HG03139 (cell line): Measurements from ENCODE around the gene TAF3.
"Not testable (repeated sequence)": the region's sequence is repeated elsewhere in the genome, so short reads cannot be mapped to it uniquely, and the experiment has no call there.

ENCODE experiments used
- ATAC-seq: cut with Tn5 transposase; IDR thresholded peaks from one replicate; pipeline ENCODE4 v1.9.1; 2021; ENCODE audit not compliant: unreplicated experiment

TAF3 gene

DNA sequence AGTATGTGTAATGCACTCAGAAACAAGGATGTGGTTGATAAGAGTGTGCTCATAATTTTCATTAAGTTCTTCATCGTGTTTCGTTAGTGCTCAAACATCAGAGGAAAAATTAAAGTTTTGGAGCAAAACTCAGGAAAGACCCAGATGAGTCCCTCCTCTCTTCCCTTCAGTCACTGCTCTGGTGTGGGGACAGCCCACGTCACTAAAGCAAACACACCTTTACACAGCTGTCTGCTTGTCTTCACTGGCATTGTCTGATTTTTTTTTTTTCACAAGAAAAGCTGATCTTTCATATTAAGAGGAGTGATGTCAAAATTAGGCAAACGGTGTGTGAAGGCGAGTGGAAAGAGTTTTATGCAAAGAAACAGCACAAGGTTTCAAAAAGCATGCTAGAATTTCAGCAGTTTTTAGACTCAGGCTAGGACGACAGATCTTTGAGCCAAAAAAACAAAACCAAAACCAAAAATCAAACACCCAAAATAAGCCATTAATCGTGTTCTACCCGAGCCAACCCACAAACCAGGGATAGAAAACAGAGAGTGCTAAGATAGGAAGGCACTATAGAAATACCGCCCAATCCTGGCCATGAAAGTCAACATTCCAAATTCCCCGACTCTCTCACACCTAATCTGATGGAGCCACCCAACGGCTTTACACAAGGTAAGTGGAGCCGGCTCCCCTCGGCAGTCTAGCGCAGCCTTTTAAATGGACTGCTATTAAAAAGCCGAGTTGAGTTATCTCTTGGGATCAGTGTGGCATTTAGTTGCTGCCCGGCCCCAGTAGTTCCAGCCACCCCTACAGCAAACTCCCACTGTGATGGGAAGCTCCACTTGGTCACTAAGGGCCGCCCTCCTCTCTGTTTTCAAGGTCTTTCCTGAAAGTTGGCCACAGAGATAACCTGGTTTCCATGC is 208.3 kb downstream of the TAF3 start:
- no peak for ATAC-seq

DNA sequence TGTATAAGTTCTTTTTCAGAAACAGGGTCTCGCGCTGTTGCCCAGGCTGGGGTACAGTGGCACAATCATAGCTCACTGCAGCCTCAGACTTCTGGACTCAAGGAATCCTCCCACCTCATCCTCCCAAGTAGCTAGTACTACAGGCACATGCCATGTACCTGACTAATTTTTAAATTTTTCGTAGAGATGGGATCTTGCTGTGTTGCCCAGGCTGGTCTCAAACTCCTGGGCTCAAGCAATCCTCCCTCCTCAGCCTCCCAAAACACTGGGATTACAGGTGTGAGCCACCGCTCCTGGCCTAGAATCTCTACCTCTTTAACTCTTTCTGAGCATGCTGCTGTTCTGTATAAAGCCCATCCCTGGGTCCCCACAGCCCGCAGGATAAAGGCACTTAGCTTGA is 212.9 kb downstream of the TAF3 start:
- not testable (repeated sequence) for ATAC-seq

DNA sequence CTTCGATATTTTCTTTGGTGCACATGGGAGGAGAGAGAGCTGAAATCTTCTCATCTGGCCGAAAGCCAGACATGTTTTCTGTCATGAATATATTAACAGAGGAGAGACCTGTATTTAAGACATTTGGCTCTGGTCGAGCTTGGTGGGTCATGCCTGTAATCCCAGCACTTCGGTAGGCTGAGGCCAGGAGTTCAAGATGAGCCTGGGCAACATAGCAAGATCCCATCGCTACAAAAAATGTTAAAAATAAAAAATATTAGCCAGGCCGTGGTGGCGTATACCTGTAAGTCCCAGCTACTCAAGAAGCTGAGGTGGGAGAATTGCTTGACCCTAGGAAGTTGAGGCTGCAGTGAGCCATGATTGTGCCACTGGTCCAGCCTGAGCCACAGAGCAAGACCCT is 214.3 kb downstream of the TAF3 start:
- ATAC-seq, result no peak

DNA sequence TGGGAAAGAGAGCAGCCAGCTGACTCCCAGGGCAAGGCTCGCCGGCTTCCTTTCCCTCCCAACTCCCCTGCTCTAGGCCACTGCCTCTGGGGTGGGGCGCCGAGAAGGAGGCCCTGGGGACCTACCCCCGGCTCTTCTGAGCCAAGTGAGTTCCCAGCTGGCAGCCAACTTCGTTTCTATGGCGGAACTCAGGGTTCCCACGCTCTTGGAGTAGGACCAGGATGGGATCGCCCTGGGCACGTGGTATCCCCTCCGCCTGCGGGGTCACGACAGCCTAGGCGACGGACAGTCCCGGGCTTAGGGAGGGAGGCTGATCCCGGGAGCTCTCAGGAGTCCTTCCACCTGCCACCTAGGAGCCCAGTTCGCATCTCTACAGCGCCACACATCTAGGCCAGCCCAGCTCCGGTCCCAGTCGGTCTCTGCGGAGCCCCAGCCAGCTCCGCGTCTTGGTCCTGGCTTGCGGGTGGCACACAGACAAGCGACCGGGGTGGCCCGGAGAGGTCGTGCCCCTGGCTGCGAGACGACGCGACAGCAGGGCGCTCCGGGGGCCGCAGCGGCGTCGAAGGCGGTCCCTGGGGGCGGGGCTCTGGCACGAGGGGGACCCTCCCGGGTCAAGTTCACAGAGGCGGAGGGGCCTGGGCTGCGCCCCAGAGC is 215.6 kb downstream of the TAF3 start:
- no peak for ATAC-seq

- ATAC-seq, result no peak
Observed at GRCh38 chr10:8034466-8035005, 216.2 kb downstream of the TAF3 start.

DNA sequence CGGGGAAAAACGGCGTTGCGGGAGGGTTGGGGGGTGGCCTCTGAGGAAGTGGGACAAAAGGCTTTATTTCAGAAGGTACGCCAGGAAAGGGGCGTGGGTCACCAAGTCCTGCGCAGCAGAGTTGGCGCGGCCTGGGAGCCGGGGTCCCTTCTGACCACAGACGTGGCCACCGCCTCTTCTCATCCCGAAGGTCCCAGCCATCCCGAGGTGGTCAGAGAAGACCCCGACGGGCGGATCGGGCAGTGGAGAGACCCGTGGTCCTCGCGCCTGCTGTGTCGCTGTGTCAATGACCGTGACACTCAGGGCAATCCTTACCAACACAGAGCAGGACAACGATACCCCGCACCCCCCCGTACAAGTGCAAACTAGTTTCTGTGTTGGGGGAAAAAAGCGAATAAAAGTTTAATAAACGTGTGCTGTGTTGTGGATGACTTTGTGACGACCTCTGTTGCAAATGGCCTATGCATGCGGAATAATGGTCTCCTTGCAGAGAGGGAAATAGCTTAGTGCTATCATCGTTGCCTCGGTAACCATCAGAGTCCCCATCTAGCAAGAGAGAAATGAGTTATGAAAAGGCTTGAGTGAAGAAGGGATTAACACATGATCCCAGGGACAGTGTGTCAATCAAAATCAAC is 216.8 kb downstream of the TAF3 start:
- no peak for ATAC-seq

DNA sequence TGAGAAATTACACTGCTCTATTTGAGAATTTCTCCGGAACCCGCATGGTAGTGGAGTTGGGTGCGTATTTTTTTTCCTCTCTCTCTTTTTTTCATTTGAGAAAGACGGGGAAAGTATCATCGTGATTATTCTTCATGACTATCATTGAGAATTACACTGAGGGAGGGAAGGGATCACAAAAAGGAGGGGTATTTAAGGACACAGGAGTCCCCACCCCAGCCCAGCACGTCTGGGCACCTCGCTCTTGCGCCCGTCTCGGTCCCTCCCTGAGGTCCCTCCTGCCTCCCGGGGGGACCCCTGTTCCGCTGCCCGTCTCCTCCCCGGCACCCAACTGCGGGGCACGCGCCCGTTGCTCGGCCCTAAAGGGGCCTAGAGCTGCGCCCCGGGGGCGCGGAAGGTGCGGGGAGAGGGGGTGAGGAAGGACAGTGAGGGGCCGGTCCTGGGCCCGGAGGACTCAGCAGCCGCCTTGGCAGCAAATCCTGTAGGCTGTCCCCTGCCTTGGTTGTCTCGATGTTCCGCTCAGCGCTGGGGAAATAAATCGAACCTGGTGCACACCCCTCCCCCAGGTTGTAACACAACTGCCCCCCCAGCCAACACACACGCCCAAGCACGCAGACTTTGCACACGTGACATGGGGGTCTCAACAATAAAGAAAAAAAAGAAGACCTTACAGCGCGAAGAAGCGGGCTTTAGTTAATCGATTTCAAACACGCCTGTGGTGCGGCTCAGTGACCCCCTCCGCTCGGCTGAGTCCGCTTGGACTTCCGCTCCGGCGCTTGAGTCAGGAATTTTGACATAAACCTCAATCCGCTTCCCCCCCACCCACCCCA is 217.6 kb downstream of the TAF3 start:
- no peak for ATAC-seq

DNA sequence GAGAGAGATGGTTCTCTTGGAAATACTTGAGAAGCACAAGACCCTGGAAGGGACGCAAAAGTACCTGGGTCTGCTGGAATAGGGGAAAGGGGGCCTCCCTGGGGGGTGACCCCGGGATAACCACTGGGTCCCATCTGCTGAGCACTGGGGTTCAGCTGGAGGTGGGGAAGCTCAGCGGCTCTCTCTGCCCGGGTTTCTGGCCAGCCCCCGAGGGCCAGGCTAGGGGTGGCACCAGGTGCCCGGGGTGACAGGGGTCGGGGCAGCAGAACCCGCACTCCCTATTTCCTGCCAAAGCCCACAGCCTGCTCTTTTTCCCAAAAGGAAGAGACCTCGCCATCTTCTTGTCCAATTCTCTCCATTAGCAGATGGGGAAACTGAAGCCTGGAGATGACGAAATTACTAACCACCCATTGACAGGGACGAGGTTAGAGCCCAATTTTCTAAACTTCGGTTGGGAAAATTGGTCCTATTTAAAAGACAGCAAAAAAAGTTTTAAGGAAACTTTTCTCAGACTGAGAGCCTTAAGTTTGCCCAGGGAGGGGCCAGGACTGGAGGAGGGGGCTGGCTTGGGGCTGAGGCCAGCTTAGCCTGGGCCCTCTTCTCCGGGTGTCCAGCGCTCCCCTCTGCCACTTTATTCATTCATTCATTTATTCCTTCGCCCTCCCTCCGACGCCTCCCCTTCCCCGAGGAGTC is 218.3 kb downstream of the TAF3 start:
- no peak for ATAC-seq

GRCh38 chr10:8037199-8037801 is 219.0 kb downstream of the TAF3 start:
- no peak for ATAC-seq

- no peak for ATAC-seq
Observed at GRCh38 chr10:8037941-8038894, 219.9 kb downstream of the TAF3 start.

- ATAC-seq, result no peak
Observed at GRCh38 chr10:8039321-8039881, 221.1 kb downstream of the TAF3 start.

- ATAC-seq, result no peak
Observed at GRCh38 chr10:8040651-8041050, 222.3 kb downstream of the TAF3 start.

DNA sequence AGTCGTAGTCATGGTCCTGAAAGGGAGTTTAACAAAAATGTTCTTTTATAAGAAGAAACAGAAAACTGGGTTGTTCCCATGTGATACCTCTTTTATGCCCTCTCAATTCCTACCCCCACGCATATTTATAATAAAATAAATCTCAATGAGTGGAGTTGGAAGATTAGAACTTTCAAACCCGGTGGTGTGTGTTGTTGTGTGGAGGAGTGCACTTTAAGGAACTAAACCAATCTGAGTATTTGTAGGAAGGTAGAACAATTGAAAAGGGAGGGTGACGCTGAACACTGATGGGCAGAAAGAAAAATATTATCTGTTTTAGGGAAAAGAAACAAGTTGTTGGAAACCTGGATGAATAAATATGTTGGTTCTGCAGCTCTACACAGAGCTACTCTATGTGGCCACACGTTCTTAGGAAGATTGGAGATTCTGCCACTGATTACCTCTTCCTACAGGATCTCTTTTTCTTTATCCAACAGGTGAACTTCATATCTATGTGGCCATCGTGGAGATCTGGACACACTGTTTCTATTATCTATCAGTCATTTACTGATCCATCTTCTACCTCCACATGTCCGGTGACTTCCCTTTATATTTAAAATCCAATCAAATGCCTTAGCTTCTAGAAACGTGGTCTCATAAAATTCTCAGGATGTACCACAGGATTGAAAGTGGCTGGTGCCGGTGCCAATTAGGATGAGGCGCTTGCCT is 223.1 kb downstream of the TAF3 start:
- ATAC-seq, result no peak

GRCh38 chr10:8041992-8042720 is 223.9 kb downstream of the TAF3 start:
- no peak for ATAC-seq

- no peak for ATAC-seq
Observed at GRCh38 chr10:8042721-8043568, 224.6 kb downstream of the TAF3 start.
